ENCODE data around the gene MRPL50.
"Not testable (repeated sequence)": the region's sequence is repeated elsewhere in the genome, so short reads cannot be mapped to it uniquely, and the experiment has no call there.

The MRPL50 gene

GRCh38 chr9:101417977-101418376, 19.6 kb upstream of the MRPL50 start:
- DNase-seq (ENCODE audit: low read depth), result no peak

GRCh38 chr9:101417389-101417788, 19.0 kb upstream of the MRPL50 start:
- no peak for DNase-seq (ENCODE audit: low read depth)

- no peak for DNase-seq (ENCODE audit: low read depth)
Observed at GRCh38 chr9:101415578-101415977, 17.2 kb upstream of the MRPL50 start.

GRCh38 chr9:101414839-101415238, 16.4 kb upstream of the MRPL50 start:
- no peak for DNase-seq (ENCODE audit: low read depth)

GRCh38 chr9:101409079-101409477, 10.7 kb upstream of the MRPL50 start:
- DNase-seq (ENCODE audit: low read depth), result no peak

GRCh38 chr9:101408374-101409078, 10.1 kb upstream of the MRPL50 start:
- DNase-seq (ENCODE audit: low read depth), result no peak

- DNase-seq (ENCODE audit: low read depth), result no peak
Observed at GRCh38 chr9:101403516-101404285, 5.3 kb upstream of the MRPL50 start.

GRCh38 chr9:101400120-101400519, 1.7 kb upstream of the MRPL50 start:
- no peak for DNase-seq (ENCODE audit: low read depth)

GRCh38 chr9:101399643-101399970, 1.2 kb upstream of the MRPL50 start:
- DNase-seq (ENCODE audit: low read depth), result no peak

- peak; percentile 3 for DNase-seq (ENCODE audit: low read depth)
Observed at GRCh38 chr9:101398930-101399642, 668 bp upstream of the MRPL50 start.

- no peak for DNase-seq (ENCODE audit: low read depth)
Observed at GRCh38 chr9:101397746-101398067, 711 bp downstream of the MRPL50 start.

- DNase-seq (ENCODE audit: low read depth), result no peak
Observed at GRCh38 chr9:101394687-101395086, 3.7 kb downstream of the MRPL50 start.

- DNase-seq (ENCODE audit: low read depth), result no peak
Observed at GRCh38 chr9:101393135-101393534, 5.3 kb downstream of the MRPL50 start.

GRCh38 chr9:101388507-101388993, 9.9 kb downstream of the MRPL50 start:
- DNase-seq (ENCODE audit: low read depth), result no peak

- no peak for DNase-seq (ENCODE audit: low read depth)
Observed at GRCh38 chr9:101387871-101388506, 10.4 kb downstream of the MRPL50 start.

- DNase-seq (ENCODE audit: low read depth), result not testable (repeated sequence)
Observed at GRCh38 chr9:101384873-101385536, 13.4 kb downstream of the MRPL50 start, which contains the start of gene BAAT. Gene BAAT (minus strand): TSS chr9:101385006. CDS start chr9:101371404, 13,602 bp downstream.

GRCh38 chr9:101383361-101383760, 15.1 kb downstream of the MRPL50 start:
- no peak for DNase-seq (ENCODE audit: low read depth)

- no peak for DNase-seq (ENCODE audit: low read depth)
Observed at GRCh38 chr9:101381833-101382342, 16.5 kb downstream of the MRPL50 start.

GRCh38 chr9:101381118-101381517, 17.3 kb downstream of the MRPL50 start:
- DNase-seq (ENCODE audit: low read depth), result no peak

- no peak for DNase-seq (ENCODE audit: low read depth)
Observed at GRCh38 chr9:101380295-101380694, 18.1 kb downstream of the MRPL50 start.

GRCh38 chr9:101376111-101376848, 22.1 kb downstream of the MRPL50 start:
- no peak for DNase-seq (ENCODE audit: low read depth)

All from stimulated activated CD8-positive, alpha-beta memory T cell treated with anti-CD3 and anti-CD28 coated beads, Interleukin-12 subunit alpha, Interleukin-12 subunit beta, amount 100 ng/mL, for 1 hour (primary cell).